Measurements from ENCODE around the gene NLN.

The NLN gene

GRCh38 chr5:65721050-65721719, 820 bp upstream of the NLN start:
- Histone ChIP-seq H3K4me3 (ENCODE audit: low read depth, low read length) (peak overlapping the region; percentile 90), H3K9me3 (ENCODE audit: control insufficient read depth, low read length) (no peaks in the 10 kb centered on the region), H2AFZ (peak overlapping the region; percentile 97), H3K36me3 (ENCODE audit: control insufficient read depth, insufficient read depth, low read length) (no peaks in the 10 kb centered on the region), H3K27ac (no peak overlapping the region), H3K27me3 (ENCODE audit: control insufficient read depth, insufficient read depth, low read length) (no peaks in the 10 kb centered on the region), H3K4me1 (no peaks in the 10 kb centered on the region), H3K9ac (no peak overlapping the region), H3K79me2 (no peaks in the 10 kb centered on the region), H3K4me2 (ENCODE audit: low read length) (peak overlapping the region; percentile 99)
- TF ChIP-seq, protein P1, sequence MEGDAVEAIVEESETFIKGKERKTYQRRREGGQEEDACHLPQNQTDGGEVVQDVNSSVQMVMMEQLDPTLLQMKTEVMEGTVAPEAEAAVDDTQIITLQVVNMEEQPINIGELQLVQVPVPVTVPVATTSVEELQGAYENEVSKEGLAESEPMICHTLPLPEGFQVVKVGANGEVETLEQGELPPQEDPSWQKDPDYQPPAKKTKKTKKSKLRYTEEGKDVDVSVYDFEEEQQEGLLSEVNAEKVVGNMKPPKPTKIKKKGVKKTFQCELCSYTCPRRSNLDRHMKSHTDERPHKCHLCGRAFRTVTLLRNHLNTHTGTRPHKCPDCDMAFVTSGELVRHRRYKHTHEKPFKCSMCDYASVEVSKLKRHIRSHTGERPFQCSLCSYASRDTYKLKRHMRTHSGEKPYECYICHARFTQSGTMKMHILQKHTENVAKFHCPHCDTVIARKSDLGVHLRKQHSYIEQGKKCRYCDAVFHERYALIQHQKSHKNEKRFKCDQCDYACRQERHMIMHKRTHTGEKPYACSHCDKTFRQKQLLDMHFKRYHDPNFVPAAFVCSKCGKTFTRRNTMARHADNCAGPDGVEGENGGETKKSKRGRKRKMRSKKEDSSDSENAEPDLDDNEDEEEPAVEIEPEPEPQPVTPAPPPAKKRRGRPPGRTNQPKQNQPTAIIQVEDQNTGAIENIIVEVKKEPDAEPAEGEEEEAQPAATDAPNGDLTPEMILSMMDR (IDR thresholded peaks at IDR 0.05) = no peak

DNA sequence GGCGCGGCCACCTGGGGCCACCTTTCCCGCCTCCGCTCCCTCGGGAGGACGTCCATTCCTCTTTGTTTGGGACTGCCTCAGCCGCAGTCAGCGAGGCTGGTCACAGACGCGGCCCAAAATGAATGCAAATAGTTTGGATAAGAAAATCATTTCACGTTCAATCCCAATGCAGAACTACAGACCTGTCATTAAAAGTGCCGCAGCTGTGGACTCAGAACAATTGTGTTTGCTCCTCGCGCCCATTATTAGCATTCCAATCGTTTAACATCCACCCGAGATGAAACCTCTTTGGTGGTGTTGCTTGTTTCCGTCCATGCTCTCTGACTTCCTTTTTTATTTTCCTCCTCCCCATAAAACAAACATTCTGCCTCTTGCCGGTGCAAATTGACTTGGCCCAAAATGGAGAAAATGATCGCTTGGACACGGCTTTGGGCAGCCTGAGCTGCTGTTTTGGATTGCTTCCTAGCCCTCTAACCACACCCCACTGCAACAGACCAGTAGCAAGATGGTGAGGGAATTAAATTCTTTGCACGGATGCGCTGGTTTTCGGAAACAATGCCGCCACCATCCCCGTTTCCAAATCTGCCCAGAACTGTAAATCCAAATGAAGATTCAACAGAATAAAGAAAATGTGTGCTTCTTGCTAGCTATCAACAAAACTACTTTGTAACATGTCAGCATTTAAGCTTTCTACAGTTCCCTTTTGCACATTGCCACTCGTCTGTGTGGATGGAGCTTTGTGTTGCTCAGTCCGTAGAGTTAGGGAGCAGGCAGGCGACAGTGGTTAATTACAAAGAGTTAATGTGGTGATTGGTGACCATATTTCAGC, 784 bp downstream of the NLN start:
- Histone ChIP-seq H3K4me3 (ENCODE audit: low read depth, low read length) (peak overlapping the region; percentile 90), H3K27ac (peak overlapping the region; percentile 46), H2AFZ (peak overlapping the region; percentile 97), H3K36me3 (ENCODE audit: control insufficient read depth, insufficient read depth, low read length) (no peaks in the 10 kb centered on the region), H3K27me3 (ENCODE audit: control insufficient read depth, insufficient read depth, low read length) (no peaks in the 10 kb centered on the region), H3K4me1 (no peaks in the 10 kb centered on the region), H3K79me2 (no peaks in the 10 kb centered on the region), H3K4me2 (ENCODE audit: low read length) (peak overlapping the region; percentile 99), H3K9me3 (ENCODE audit: control insufficient read depth, low read length) (no peaks in the 10 kb centered on the region), H3K9ac (no peak overlapping the region)
- TF ChIP-seq, protein P1 (IDR thresholded peaks at IDR 0.05) = no peak

DNA sequence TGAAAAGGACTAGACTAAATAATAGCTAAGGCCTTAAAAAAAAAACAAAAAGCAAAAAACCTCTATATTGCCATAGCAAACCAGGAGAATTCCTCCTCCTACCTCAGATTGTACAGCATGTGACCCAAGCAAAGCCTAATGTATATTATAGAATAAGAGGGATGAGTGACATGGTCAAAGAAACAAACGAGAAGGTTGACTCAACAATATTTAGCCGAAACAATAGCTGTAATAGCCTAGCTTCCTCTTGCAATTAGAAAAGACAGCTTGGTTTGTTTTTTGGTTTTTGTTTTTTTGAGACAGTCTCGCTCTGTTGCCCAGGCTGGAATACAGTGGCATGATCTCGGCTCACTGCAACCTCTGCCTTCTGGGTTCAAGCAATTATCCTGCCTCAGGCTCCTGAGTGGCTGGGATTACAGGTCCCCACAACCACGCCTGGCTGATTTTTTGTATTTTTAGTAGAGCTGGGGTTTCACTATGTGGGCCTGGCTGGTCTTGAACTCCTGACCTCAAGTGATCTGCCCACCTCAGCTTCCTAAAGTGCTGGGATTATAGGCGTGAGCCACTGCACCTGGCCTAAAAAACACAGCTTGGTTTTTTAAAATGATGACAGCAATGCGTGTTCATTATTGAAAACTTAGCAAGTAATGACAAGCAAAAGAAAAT, 5.6 kb downstream of the NLN start:
- no peaks in the 10 kb centered on the region for H3K27me3 ChIP-seq (ENCODE audit: control insufficient read depth, insufficient read depth, low read length)
- H3K9me3 ChIP-seq (ENCODE audit: control insufficient read depth, low read length) = no peaks in the 10 kb centered on the region
- H3K4me2 ChIP-seq (ENCODE audit: low read length) = no peak overlapping the region
- H2AFZ ChIP-seq = no peak overlapping the region
- no peaks in the 10 kb centered on the region for H3K4me1 ChIP-seq
- no peaks in the 10 kb centered on the region for H3K36me3 ChIP-seq (ENCODE audit: control insufficient read depth, insufficient read depth, low read length)
- TF ChIP-seq, protein P1 (IDR thresholded peaks at IDR 0.05) = no peak
- H3K9ac ChIP-seq = no peak overlapping the region
- H3K27ac ChIP-seq = no peak overlapping the region
- no peak overlapping the region for H3K4me3 ChIP-seq (ENCODE audit: low read depth, low read length)
- no peaks in the 10 kb centered on the region for H3K79me2 ChIP-seq

DNA sequence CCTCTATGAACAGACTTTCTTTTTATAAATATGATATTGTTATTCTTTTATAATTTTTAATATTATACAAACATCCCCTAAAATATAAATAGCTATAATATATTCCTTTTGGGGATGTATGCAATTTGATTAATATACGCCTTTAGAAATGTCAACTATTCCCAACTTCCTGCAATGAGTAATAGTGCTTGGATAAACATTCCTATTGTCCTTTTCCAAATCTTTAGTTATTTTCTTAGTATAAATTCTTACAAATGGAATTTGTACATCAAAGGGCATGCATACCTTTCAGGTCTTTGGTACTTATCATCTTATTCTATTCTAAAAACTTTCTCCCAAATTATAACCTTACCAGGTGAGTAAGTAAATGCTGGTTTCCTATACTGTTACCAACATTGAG, 6.2 kb downstream of the NLN start:
- TF ChIP-seq, protein P1 (IDR thresholded peaks at IDR 0.05) = no peak
- H3K27me3 ChIP-seq (ENCODE audit: control insufficient read depth, insufficient read depth, low read length) = no peaks in the 10 kb centered on the region

More for the DNA sequence above, 6.2 kb downstream of the NLN start:
- no peak overlapping the region for H3K4me2 ChIP-seq (ENCODE audit: low read length)
- H3K4me1 ChIP-seq = no peaks in the 10 kb centered on the region
- H3K79me2 ChIP-seq = no peaks in the 10 kb centered on the region
- no peak overlapping the region for H2AFZ ChIP-seq
- H3K4me3 ChIP-seq (ENCODE audit: low read depth, low read length) = no peak overlapping the region
- H3K27ac ChIP-seq = no peak overlapping the region
- no peaks in the 10 kb centered on the region for H3K36me3 ChIP-seq (ENCODE audit: control insufficient read depth, insufficient read depth, low read length)
- H3K9ac ChIP-seq = no peak overlapping the region
- H3K9me3 ChIP-seq (ENCODE audit: control insufficient read depth, low read length) = no peaks in the 10 kb centered on the region
